ENCODE data around the gene CLEC5A. TPM values are rescaled to one million over a fixed set of nuclear protein-coding genes. Genes with fewer than 3 reads are reported as not detected.

The CLEC5A gene
- total and polyA plus RNA-seq, 2 of the 8 experiments (the other 6 are each of a cell fraction or from before 2014, with no cell fraction given), result not detected

- no peak for TF ChIP-seq SIN3A (conservative IDR thresholded peaks at IDR 0.05 in 1 of 2, IDR thresholded peaks at IDR 0.05 in 1 of 2; ENCODE audit: low read depth in 1 of 2, low read length in 2 of 2)
- no peak for TF ChIP-seq TAF7 (optimal IDR thresholded peaks at IDR 0.05; ENCODE audit: borderline replicate concordance, low read depth, low read length)
- TF ChIP-seq SIRT6 (IDR thresholded peaks at IDR 0.05; ENCODE audit: low read length), result no peak
- no peak for TF ChIP-seq JUN (IDR thresholded peaks at IDR 0.05; ENCODE audit: low read depth, low read length)
- no peak for TF ChIP-seq BCL11A (IDR thresholded peaks at IDR 0.05; ENCODE audit: low read depth in 2 of 2, low read length in 2 of 2)
- no peak for TF ChIP-seq POU5F1 (IDR thresholded peaks at IDR 0.05; ENCODE audit: low read depth, low read length)
Observed at GRCh38 chr7:141928845-141929195, 18.0 kb downstream of the CLEC5A start (continued).
